HG02981 (cell line): ENCODE measurements around the gene PLEKHG3.

ENCODE experiments used
- ATAC-seq: cut with Tn5 transposase; IDR thresholded peaks from one replicate; pipeline ENCODE4 v1.9.1; 2021; ENCODE audit warnings: mild to moderate bottlenecking, moderate library complexity; ENCODE audit not compliant: unreplicated experiment

The PLEKHG3 gene

GRCh38 chr14:64725261-64725815 lies 21.1 kb downstream of the PLEKHG3 start:
- no peak for ATAC-seq

GRCh38 chr14:64725879-64726584 lies 21.8 kb downstream of the PLEKHG3 start:
- ATAC-seq: no peak

- no peak for ATAC-seq
These were observed 22.3 kb downstream of the PLEKHG3 start for GRCh38 chr14:64726585-64726890.

- ATAC-seq: no peak
These were observed 23.4 kb downstream of the PLEKHG3 start for GRCh38 chr14:64727551-64728071.

GRCh38 chr14:64728106-64728505 lies 23.9 kb downstream of the PLEKHG3 start:
- no peak for ATAC-seq

- no peak for ATAC-seq
These were observed 24.6 kb downstream of the PLEKHG3 start for GRCh38 chr14:64728856-64729255.

GRCh38 chr14:64729386-64730060 lies 25.3 kb downstream of the PLEKHG3 start:
- ATAC-seq: no peak

- ATAC-seq: no peak
These were observed 25.8 kb downstream of the PLEKHG3 start for GRCh38 chr14:64730061-64730440.

GRCh38 chr14:64730681-64731080 lies 26.5 kb downstream of the PLEKHG3 start:
- ATAC-seq: no peak

GRCh38 chr14:64731141-64731581 lies 26.9 kb downstream of the PLEKHG3 start:
- no peak for ATAC-seq

- ATAC-seq: no peak
These were observed 27.8 kb downstream of the PLEKHG3 start for GRCh38 chr14:64732066-64732465.

- ATAC-seq: no peak
These were observed 28.4 kb downstream of the PLEKHG3 start for GRCh38 chr14:64732536-64733120.

- ATAC-seq: no peak
These were observed 29.1 kb downstream of the PLEKHG3 start for GRCh38 chr14:64733321-64733720.

GRCh38 chr14:64733899-64734298 lies 29.7 kb downstream of the PLEKHG3 start:
- no peak for ATAC-seq

- no peak for ATAC-seq
These were observed 30.8 kb downstream of the PLEKHG3 start for GRCh38 chr14:64734990-64735389.

- no peak for ATAC-seq
These were observed 32.3 kb downstream of the PLEKHG3 start for GRCh38 chr14:64736271-64737169.

- no peak for ATAC-seq
These were observed 33.4 kb downstream of the PLEKHG3 start for GRCh38 chr14:64737391-64738280.

GRCh38 chr14:64738281-64738804 lies 34.1 kb downstream of the PLEKHG3 start:
- ATAC-seq: no peak

- ATAC-seq: no peak
These were observed 37.0 kb downstream of the PLEKHG3 start for GRCh38 chr14:64741200-64741599.

GRCh38 chr14:64741961-64742360 lies 37.7 kb downstream of the PLEKHG3 start:
- no peak for ATAC-seq
